CD4-positive, alpha-beta memory T cell (primary cell): ENCODE data around the gene RTCB. TPM values are rescaled to one million over a fixed set of nuclear protein-coding genes. Genes with fewer than 3 reads are reported as not detected.

ENCODE experiments used
- CTCF ChIA-PET: fragments of 350-600 bp; sonication (Branson Sonifier 250); formaldehyde crosslinking; loops from one replicate; lab custom pipeline; 2021; ENCODE audit warnings: inconsistent platforms; ENCODE audit not compliant: partially characterized antibody; lab: Charles Lee
- POLR2A ChIA-PET: fragments of 350-600 bp; sonication (Branson Sonifier 250); formaldehyde crosslinking; loops from one replicate; lab custom pipeline; 2021; ENCODE audit not compliant: partially characterized antibody; lab: Charles Lee
- DNase-seq, 5 donors: peaks; one replicate each; pipeline versions ENCODE4 v3.0.0 to v3.0.0-alpha.2; 2020 to 2022; ENCODE audit warnings: mixed read lengths in 1 of 5
- H3K27ac ChIP-seq: one replicate; pipeline ENCODE4 v1.7.0; 2013; ENCODE audit warnings: low read depth, low read length
- H3K27me3 ChIP-seq: 2 replicates; pipeline ENCODE4 v1.7.0; 2013; ENCODE audit warnings: mild to moderate bottlenecking, low read length, moderate library complexity; ENCODE audit not compliant: insufficient read depth
- H3K36me3 ChIP-seq: 2 replicates; pipeline ENCODE4 v1.7.0; 2013; ENCODE audit warnings: mild to moderate bottlenecking, low read length, moderate library complexity; ENCODE audit not compliant: insufficient read depth
- H3K4me1 ChIP-seq: 2 replicates; pipeline ENCODE4 v1.7.0; 2013; ENCODE audit warnings: mild to moderate bottlenecking, low read length, moderate library complexity; ENCODE audit not compliant: insufficient read depth
- H3K4me3 ChIP-seq, 2 donors: one replicate each; pipeline ENCODE4 v1.7.0; 2013; ENCODE audit warnings: low read length in 2 of 2, mild to moderate bottlenecking in 1 of 2
- H3K9me3 ChIP-seq, 2 donors: one replicate each; pipeline ENCODE4 v1.7.0; 2013; ENCODE audit warnings: low read length in 2 of 2, control low read depth in 1 of 2; ENCODE audit not compliant: control insufficient read depth in 1 of 2
- H3K27ac Mint-ChIP-seq, 7 donors: one replicate each; pipeline ENCODE4 v1.8.0; 2020 to 2021; ENCODE audit warnings: mixed read lengths in 7 of 7, mild to moderate bottlenecking in 6 of 7, inconsistent platforms in 3 of 7, moderate library complexity in 3 of 7
- H3K27me3 Mint-ChIP-seq, 2 donors: one replicate each; pipeline ENCODE4 v1.8.0; 2020 to 2021; ENCODE audit warnings: mixed read lengths in 2 of 2
- H3K36me3 Mint-ChIP-seq, 2 donors: one replicate each; pipeline ENCODE4 v1.8.0; 2020 to 2021; ENCODE audit warnings: mixed read lengths in 2 of 2, inconsistent platforms in 1 of 2, mild to moderate bottlenecking in 1 of 2
- H3K4me1 Mint-ChIP-seq, 4 donors: one replicate each; pipeline ENCODE4 v1.8.0; 2020 to 2021; ENCODE audit warnings: mixed read lengths in 4 of 4, mild to moderate bottlenecking in 1 of 4
- H3K4me3 Mint-ChIP-seq, 8 donors: one replicate each; pipeline ENCODE4 v1.8.0; 2020 to 2021; ENCODE audit warnings: mixed read lengths in 8 of 8, mild to moderate bottlenecking in 7 of 8, moderate library complexity in 6 of 8, inconsistent platforms in 3 of 8
- H3K9me3 Mint-ChIP-seq, 8 donors: one replicate each; pipeline ENCODE4 v1.8.0; 2020 to 2021; ENCODE audit warnings: mixed read lengths in 8 of 8, mild to moderate bottlenecking in 5 of 8, inconsistent platforms in 3 of 8, moderate library complexity in 1 of 8
- intact Hi-C: fragments of 100-400 bp; cut with micrococcal nuclease; formaldehyde crosslinking; loops from one replicate; pipeline ENCODE4 v1.15.1; 2023
- polyA plus RNA-seq, 2 donors: library from polyadenylated mRNA; unstranded; fragments of 300-500 nt; fragmentation: Illumina TruSeq; gene quantifications; one replicate each; pipeline ENCODE4 v1.2.3, GENCODE V29; 2021
- total RNA-seq, 2 experiments: library from RNA; stranded (reverse); gene quantifications; one replicate each; pipeline ENCODE4 v1.2.3, GENCODE V29; 2021

The RTCB gene
- total and polyA plus RNA-seq, 4 experiments from 2014 or later = 46.7 to 163 (median 84.2) TPM

GRCh38 chr22:32411402-32411801 is 645 bp downstream of the RTCB start:
- DNase-seq = peak in 2 of 5 donors; percentile 2 to 66
- Histone ChIP-seq H3K4me3 (peak overlapping the region; percentile 44 to 92), H3K27me3 (no peaks in the 10 kb centered on the region), H3K27ac (peak overlapping the region; percentile 86), H3K4me1 (peaks cover 39% of the 10 kb centered on the region), H3K36me3 (peaks cover 26% of the 10 kb centered on the region), H3K9me3 (no peaks in the 10 kb centered on the region)
- peaks cover 32 to 57% (median 43%) of the 10 kb centered on the region in 4 donors for H3K4me1 Mint-ChIP-seq
- H3K27ac Mint-ChIP-seq = peak overlapping the region in 6 of 7 donors; percentile 97 to 99 (median 98)
- ChIA-PET CTCF (interaction anchor here (0.8 to 3.4 kb wide), 5 partner anchors 13 to 207 kb away, joined by 3 to 21 read pairs (median 3); partner anchors contain the start of genes FBXO7 and RFPL2), POLR2A (interaction anchor here (0.9 to 2.9 kb wide), 3 partner anchors 12 to 750 kb away, joined by 3 to 41 read pairs (median 3); partner anchors contain the start of genes FBXO7 and PISD)
- H3K36me3 Mint-ChIP-seq = peaks cover 23 to 41% of the 10 kb centered on the region in 2 donors
- intact Hi-C loops = no loop called here
- no peaks in the 10 kb centered on the region for H3K9me3 Mint-ChIP-seq
- peak overlapping the region; percentile 95 to 100 (median 98) for H3K4me3 Mint-ChIP-seq
- H3K27me3 Mint-ChIP-seq = peaks cover 1 to 3% of the 10 kb centered on the region in 2 donors

- Mint-ChIP-seq H3K36me3 (peaks cover 30 to 51% of the 10 kb centered on the region in 2 donors), H3K4me1 (peaks cover 32 to 60% (median 43%) of the 10 kb centered on the region in 4 donors)
- POLR2A ChIA-PET = no interaction called here
Observed at GRCh38 chr22:32410459-32410858, 1.6 kb downstream of the RTCB start.

GRCh38 chr22:32409977-32410376 is 2.1 kb downstream of the RTCB start:
- H3K4me1 Mint-ChIP-seq = peaks cover 32 to 63% (median 43%) of the 10 kb centered on the region in 4 donors
- intact Hi-C loops = no loop called here
- Histone ChIP-seq H3K9me3 (no peaks in the 10 kb centered on the region), H3K4me3 (no peak overlapping the region), H3K27ac (no peak overlapping the region), H3K27me3 (no peaks in the 10 kb centered on the region), H3K4me1 (peaks cover 39% of the 10 kb centered on the region), H3K36me3 (peaks cover 40% of the 10 kb centered on the region)
- DNase-seq = no peak
- H3K36me3 Mint-ChIP-seq = peaks cover 31 to 56% of the 10 kb centered on the region in 2 donors
- CTCF ChIA-PET = interaction anchor here (1.7 to 3.4 kb wide), 2 partner anchors 18 to 64 kb away, joined by 3 to 21 read pairs; partner anchors contain the start of gene FBXO7
- no peaks in the 10 kb centered on the region for H3K27me3 Mint-ChIP-seq
- H3K4me3 Mint-ChIP-seq = peak overlapping the region; percentile 38 to 100 (median 98)
- POLR2A ChIA-PET = interaction anchor here (0.8 kb wide), 1 partner anchor 65 kb away, joined by 4 read pairs; the partner anchor contains the start of gene FBXO7
- peak overlapping the region in 3 of 7 donors; percentile 23 to 98 (median 97) for H3K27ac Mint-ChIP-seq
- H3K9me3 Mint-ChIP-seq = no peaks in the 10 kb centered on the region

More at GRCh38 chr22:32410459-32410858, 1.6 kb downstream of the RTCB start:
- DNase-seq = peak in 1 of 5 donors; percentile 45
- peaks cover 39% of the 10 kb centered on the region for H3K4me1 ChIP-seq
- no peaks in the 10 kb centered on the region for H3K27me3 Mint-ChIP-seq
- H3K4me3 Mint-ChIP-seq = peak overlapping the region; percentile 95 to 100 (median 98)
- intact Hi-C loops = no loop called here
- CTCF ChIA-PET = interaction anchor here (1.7 to 3.4 kb wide), 2 partner anchors 19 to 64 kb away, joined by 3 to 21 read pairs; partner anchors contain the start of gene FBXO7
- H3K9me3 ChIP-seq = no peaks in the 10 kb centered on the region
- H3K27me3 ChIP-seq = no peaks in the 10 kb centered on the region
- peak overlapping the region in 3 of 7 donors; percentile 23 to 98 (median 97) for H3K27ac Mint-ChIP-seq
- H3K4me3 ChIP-seq = peak overlapping the region in 1 of 2 donors; percentile 92
- no peak overlapping the region for H3K27ac ChIP-seq
- no peaks in the 10 kb centered on the region for H3K9me3 Mint-ChIP-seq
- H3K36me3 ChIP-seq = peaks cover 35% of the 10 kb centered on the region

GRCh38 chr22:32407936-32408335 is 4.1 kb downstream of the RTCB start:
- ChIA-PET POLR2A (no interaction called here), CTCF (no interaction called here)
- Histone ChIP-seq H3K27ac (no peak overlapping the region), H3K9me3 (no peaks in the 10 kb centered on the region), H3K36me3 (peaks cover 46% of the 10 kb centered on the region), H3K4me3 (no peak overlapping the region), H3K27me3 (no peaks in the 10 kb centered on the region), H3K4me1 (peaks cover 39% of the 10 kb centered on the region)
- intact Hi-C loops = no loop called here
- Mint-ChIP-seq H3K27ac (no peak overlapping the region), H3K27me3 (no peaks in the 10 kb centered on the region), H3K36me3 (peaks cover 39 to 69% of the 10 kb centered on the region in 2 donors), H3K4me1 (peaks cover 32 to 61% (median 40%) of the 10 kb centered on the region in 4 donors), H3K9me3 (no peaks in the 10 kb centered on the region), H3K4me3 (no peak overlapping the region)
- no peak for DNase-seq

- POLR2A ChIA-PET = no interaction called here
- Histone ChIP-seq H3K27ac (no peak overlapping the region), H3K4me3 (no peak overlapping the region), H3K27me3 (no peaks in the 10 kb centered on the region), H3K36me3 (peaks cover 46% of the 10 kb centered on the region), H3K4me1 (peaks cover 33% of the 10 kb centered on the region), H3K9me3 (no peaks in the 10 kb centered on the region)
- H3K9me3 Mint-ChIP-seq = no peaks in the 10 kb centered on the region
- CTCF ChIA-PET = no interaction called here
- no peaks in the 10 kb centered on the region for H3K27me3 Mint-ChIP-seq
- intact Hi-C loops = no loop called here
- H3K4me1 Mint-ChIP-seq = peaks cover 27 to 55% (median 34%) of the 10 kb centered on the region in 4 donors
- peaks cover 39 to 70% of the 10 kb centered on the region in 2 donors for H3K36me3 Mint-ChIP-seq
- H3K27ac Mint-ChIP-seq = peak overlapping the region in 1 of 7 donors; percentile 58
- DNase-seq = no peak
- H3K4me3 Mint-ChIP-seq = no peak overlapping the region
Observed at GRCh38 chr22:32407312-32407711, 4.7 kb downstream of the RTCB start.

- H3K27ac Mint-ChIP-seq = peak overlapping the region in 2 of 7 donors; percentile 1 to 55
- peaks cover 71% of the 10 kb centered on the region for H3K36me3 ChIP-seq
- ChIA-PET CTCF (no interaction called here), POLR2A (no interaction called here)
- no peaks in the 10 kb centered on the region for H3K9me3 ChIP-seq
- no peaks in the 10 kb centered on the region for H3K27me3 ChIP-seq
- H3K4me1 ChIP-seq = peaks cover 8% of the 10 kb centered on the region
- H3K4me3 ChIP-seq = no peak overlapping the region
- H3K27me3 Mint-ChIP-seq = no peaks in the 10 kb centered on the region
- no peak for DNase-seq
- H3K27ac ChIP-seq = no peak overlapping the region
- intact Hi-C loops = no loop called here
- H3K4me3 Mint-ChIP-seq = no peak overlapping the region
- H3K9me3 Mint-ChIP-seq = no peaks in the 10 kb centered on the region
- H3K4me1 Mint-ChIP-seq = peaks cover 9 to 24% (median 12%) of the 10 kb centered on the region in 4 donors
- peaks cover 57 to 78% of the 10 kb centered on the region in 2 donors for H3K36me3 Mint-ChIP-seq
Observed at GRCh38 chr22:32404021-32404420, 8.0 kb downstream of the RTCB start.

- Mint-ChIP-seq H3K4me1 (peaks cover 0 to 7% (median 1%) of the 10 kb centered on the region in 4 donors), H3K27ac (peak overlapping the region in 2 of 7 donors; percentile 6 to 22), H3K27me3 (no peaks in the 10 kb centered on the region), H3K4me3 (no peak overlapping the region), H3K36me3 (peaks cover 49 to 70% of the 10 kb centered on the region in 2 donors), H3K9me3 (no peaks in the 10 kb centered on the region)
- H3K27ac ChIP-seq = no peak overlapping the region
- no peaks in the 10 kb centered on the region for H3K27me3 ChIP-seq
- POLR2A ChIA-PET = no interaction called here
- no peaks in the 10 kb centered on the region for H3K4me1 ChIP-seq
- no peak for DNase-seq
- intact Hi-C loops = no loop called here
- no peak overlapping the region for H3K4me3 ChIP-seq
- H3K9me3 ChIP-seq = no peaks in the 10 kb centered on the region
- CTCF ChIA-PET = no interaction called here
- H3K36me3 ChIP-seq = peaks cover 62% of the 10 kb centered on the region
Observed at GRCh38 chr22:32401486-32401885, 10.6 kb downstream of the RTCB start.
